ENCODE data around the gene MRPL27.
"Not testable (repeated sequence)": the region's sequence is repeated elsewhere in the genome, so short reads cannot be mapped to it uniquely, and the experiment has no call there.

Gene MRPL27

GRCh38 chr17:50344731-50345365, 28.1 kb downstream of the MRPL27 start:
- no peak for DNase-seq

DNA sequence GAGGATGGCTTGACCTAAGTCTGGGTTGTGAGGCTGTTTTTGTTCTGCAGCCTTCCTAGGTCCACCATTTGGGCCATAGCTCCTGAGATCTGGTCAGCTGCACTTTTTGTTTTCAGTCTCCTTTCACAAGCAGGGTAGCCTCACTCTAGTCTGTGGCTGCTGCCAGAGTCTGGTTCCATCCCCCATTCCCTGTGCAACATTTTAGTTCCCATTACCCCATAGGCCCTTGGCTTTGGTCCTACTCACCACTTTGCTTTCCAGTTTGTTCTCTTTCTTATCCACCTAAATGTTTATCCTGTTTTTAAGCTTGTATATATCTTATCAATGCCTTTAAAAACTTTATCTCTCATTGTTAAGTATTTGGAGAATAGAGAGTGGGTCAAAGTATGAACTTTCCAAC, 33.6 kb downstream of the MRPL27 start:
- DNase-seq = no peak

DNA sequence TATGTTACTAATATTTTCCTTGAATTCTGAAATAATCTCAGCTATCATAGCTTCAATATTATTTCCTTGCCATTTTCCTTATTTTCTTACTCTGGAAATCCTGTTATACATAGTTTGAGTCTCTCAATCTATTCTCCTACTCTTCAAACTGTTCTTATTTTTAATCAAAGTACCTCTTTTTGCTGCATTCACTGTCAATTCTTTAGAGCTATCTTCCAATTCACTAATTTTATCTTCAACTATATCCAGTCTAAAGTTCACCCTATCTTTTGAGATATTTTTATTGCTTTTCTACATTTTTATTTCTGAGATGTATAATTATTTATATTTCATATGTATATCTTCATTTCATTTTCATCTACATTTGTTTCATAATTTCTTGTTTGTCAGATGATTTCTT, 34.3 kb downstream of the MRPL27 start:
- no peak for DNase-seq

DNA sequence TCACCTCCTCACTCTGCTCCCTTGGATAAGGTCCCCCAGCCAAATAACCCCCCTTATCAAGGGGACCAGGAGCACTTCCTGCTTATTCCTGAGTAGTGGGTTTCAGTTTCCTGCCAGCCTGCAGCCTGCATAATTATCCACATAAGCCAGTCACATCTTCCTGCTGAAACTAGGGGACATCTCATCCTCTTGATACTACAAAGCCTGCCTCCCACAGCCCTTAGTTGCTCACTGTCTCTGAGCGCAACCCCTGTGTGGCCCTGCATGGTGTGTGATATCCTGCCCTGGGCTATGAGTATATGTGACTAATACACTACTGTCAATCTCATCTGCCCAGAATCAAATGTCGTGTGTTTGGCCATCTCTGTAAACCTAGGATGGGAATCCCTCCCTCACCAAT, 35.0 kb downstream of the MRPL27 start:
- no peak for DNase-seq

GRCh38 chr17:50333291-50334057, 39.5 kb downstream of the MRPL27 start:
- DNase-seq = not testable (repeated sequence)

GRCh38 chr17:50332196-50332595, 40.8 kb downstream of the MRPL27 start:
- DNase-seq = no peak

DNA sequence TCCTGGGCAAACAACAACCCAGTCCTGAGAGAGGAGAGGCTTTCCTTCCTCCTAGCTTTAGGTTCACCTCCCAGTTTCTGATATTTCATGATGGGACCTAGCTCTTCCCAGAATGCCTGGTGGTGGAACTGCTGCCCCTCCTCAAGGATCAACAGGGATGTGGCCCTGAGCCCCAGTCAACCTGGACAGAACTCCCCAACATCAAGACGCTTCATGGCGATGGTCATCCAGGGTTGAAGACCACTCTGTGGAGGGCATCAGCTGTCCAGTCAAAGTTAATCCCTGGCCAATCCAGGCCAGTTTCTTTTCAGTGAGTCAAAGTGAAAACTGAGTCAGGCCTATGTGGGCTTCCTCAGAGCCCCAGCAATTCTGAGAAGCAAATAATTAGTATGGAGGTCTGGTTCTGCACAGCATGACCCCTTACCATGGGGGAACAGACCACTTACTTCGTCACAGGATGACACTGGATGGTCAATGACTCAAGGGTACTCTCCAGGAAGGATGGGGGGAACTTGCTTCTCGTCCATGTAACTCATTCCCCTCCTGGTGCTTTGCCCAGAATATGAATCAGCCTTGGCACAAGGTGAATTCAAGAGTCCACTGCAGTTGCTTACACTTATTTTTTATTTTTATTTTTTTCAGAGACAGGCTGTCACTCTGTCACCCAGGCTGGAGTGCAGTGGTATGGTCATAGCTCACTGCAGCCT, 41.7 kb downstream of the MRPL27 start:
- peak; percentile 80 for DNase-seq

- no peak for DNase-seq
These were observed 42.7 kb downstream of the MRPL27 start for GRCh38 chr17:50330151-50330775.

DNA sequence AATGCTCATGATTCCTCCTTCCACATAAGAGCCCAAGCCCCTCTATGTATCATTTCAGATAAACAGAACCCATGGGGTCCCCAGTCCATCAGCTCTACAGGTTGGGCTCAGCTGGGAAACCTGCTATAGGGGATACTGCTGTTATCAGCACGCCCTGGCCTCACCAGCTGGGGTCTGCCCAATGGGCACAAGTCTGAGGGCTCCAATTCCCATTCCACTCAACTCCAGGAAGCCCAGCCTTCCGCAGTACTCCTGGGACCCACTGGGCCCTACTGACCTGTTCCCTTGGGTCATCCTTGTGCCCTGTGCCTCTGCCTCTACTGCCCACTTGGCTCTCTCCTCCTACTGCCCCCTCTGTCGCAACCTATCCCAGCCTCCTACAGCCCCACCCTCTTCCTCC, 43.3 kb downstream of the MRPL27 start:
- DNase-seq = no peak

GRCh38 chr17:50328363-50329325, 44.3 kb downstream of the MRPL27 start:
- DNase-seq = no peak

DNA sequence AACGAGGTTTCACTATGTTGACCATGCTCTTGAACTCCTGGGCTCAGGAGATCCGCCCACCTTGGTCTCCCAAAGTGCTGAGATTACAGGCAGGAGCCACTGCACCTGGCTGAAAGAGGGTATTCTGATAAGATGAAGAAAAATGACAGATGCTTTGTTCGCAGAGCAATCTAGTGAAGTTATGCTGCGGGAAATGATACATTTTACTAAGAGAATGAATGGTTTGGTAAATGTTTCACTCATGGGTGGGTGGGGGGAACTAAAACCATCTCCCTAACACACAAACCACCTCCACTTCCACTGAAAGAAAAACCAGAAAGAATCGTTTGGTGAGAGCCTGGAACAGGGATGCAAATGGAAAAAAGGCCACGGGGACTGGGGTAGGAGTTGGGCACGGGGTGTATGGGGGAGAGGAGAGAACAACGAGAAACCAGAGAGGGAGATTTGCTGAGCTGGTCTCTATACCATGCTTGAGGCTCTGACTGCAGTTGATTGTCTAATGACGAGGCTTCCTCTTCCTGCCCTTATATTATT, 46.1 kb downstream of the MRPL27 start:
- no peak for DNase-seq

- DNase-seq = no peak
These were observed 47.1 kb downstream of the MRPL27 start for GRCh38 chr17:50325906-50326305.

GRCh38 chr17:50323060-50323459, 49.9 kb downstream of the MRPL27 start:
- DNase-seq = no peak

GRCh38 chr17:50322271-50322670, 50.7 kb downstream of the MRPL27 start:
- DNase-seq = no peak

DNA sequence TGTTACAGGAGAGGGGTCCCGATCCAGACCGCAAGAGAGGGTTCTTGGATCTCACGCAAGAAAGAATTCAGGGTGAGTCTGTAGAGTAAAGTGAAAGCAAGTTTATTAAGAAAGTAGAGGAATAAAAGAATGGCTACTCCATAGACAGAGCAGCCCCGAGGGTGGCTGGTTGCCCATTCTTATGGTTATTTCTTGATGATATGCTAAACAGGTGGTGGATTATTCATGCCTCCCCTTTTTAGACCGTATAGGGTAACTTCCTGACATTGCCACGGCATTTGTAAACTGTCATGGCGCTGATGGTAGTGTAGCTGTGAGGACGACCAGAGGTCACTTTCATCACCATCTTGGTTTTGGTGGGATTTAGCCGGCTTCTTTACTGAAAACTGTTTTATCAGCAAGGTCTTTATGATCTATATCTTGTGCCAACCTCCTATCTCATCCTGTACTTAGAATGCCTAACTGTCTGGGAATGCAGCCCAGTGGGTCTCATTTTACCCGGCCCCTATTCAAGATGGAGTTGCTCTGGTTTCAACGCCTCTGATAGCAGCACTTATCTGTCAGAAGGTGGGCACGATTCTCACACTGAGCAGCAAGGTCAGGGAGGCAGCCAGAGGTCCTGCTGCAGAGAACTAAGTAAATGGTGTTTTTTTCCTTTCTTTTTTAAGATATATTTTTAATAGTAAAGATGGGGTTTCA, 53.5 kb downstream of the MRPL27 start:
- DNase-seq = no peak

DNA sequence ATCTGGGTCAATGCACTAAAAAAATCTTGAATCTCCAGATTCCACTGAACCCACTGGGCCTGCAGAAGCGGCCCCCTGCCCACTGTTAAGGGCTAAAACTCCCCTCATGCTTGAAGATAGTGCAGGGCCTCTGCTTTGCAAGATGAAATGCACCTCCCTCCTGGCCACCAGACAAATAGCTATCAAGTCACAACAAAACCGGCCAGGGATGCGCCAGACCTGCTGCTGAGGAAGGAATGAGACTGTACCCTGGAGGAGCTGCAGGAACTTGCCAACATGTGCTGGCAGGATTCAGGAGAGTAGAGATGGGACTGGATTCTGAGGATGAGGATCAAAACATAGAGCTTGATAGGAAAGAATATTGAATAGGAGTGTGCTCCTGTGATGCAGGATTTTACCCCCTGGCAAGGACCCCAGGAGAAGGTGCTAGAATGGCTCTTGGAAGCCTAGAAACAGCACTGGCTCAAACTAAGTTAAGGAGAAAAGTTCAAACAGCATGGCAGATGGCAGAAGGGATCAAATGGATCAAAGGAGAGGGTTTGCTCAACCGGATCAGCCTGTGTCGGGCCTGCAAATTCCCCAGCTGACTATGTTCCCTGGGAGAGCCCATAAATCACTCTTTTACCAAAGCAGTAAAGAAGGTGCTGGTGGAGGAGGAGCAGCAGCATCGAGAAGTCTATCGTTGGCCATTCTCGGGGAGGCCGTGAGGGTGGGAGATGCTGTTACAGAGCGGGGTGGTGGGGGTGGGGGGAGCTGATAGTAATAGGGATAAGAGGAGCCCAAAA, 54.3 kb downstream of the MRPL27 start:
- DNase-seq = no peak

Data from NCI-H226 (cell line).